Ishikawa (cell line): ENCODE measurements around the gene CCDC78.

Experiments
- CEBPB ChIP-seq: IDR thresholded peaks from 2 replicates; pipeline ENCODE4 v1.6.1; 2012
- CREB1 ChIP-seq: IDR thresholded peaks from 2 replicates; pipeline ENCODE4 v1.6.1; 2012; ENCODE audit warnings: low read depth
- EGR1 ChIP-seq: IDR thresholded peaks from 2 replicates; pipeline ENCODE4 v1.6.1; 2012
- EP300 ChIP-seq: IDR thresholded peaks from 2 replicates; pipeline ENCODE4 v1.6.1; 2012; ENCODE audit warnings: borderline replicate concordance
- FOXM1 ChIP-seq: IDR thresholded peaks from 2 replicates; pipeline ENCODE4 v1.6.1; 2012; ENCODE audit warnings: low read depth, borderline replicate concordance
- MAX ChIP-seq: IDR thresholded peaks from 2 replicates; pipeline ENCODE4 v1.6.1; 2012
- NFIC ChIP-seq: IDR thresholded peaks from 2 replicates; pipeline ENCODE4 v1.6.1; 2012
- RAD21 ChIP-seq: IDR thresholded peaks from 2 replicates; pipeline ENCODE4 v1.6.1; 2012; ENCODE audit warnings: low read depth
- REST ChIP-seq: IDR thresholded peaks from 2 replicates; pipeline ENCODE4 v1.6.1; 2012; ENCODE audit warnings: low read depth, mild to moderate bottlenecking
- TAF1 ChIP-seq: IDR thresholded peaks from 2 replicates; pipeline ENCODE4 v1.6.1; 2012; ENCODE audit warnings: low read depth, mild to moderate bottlenecking
- TCF12 ChIP-seq: IDR thresholded peaks from 2 replicates; pipeline ENCODE4 v1.6.1; 2012; ENCODE audit warnings: low read depth
- TEAD4 ChIP-seq: IDR thresholded peaks from 2 replicates; pipeline ENCODE4 v1.6.1; 2012
- USF1 ChIP-seq: IDR thresholded peaks from 2 replicates; pipeline ENCODE4 v1.6.1; 2012
- YY1 ChIP-seq: IDR thresholded peaks from 2 replicates; pipeline ENCODE4 v1.6.1; 2012; ENCODE audit warnings: low read depth
- ZBTB7A ChIP-seq: IDR thresholded peaks from 2 replicates; pipeline ENCODE4 v1.6.1; 2012; ENCODE audit warnings: low read depth

CCDC78 gene

GRCh38 chr16:728890-729744, 2.9 kb upstream of the CCDC78 start:
- no peak for TF ChIP-seq FOXM1
- TF ChIP-seq NFIC, result no peak
- TF ChIP-seq CEBPB, result no peak
- TF ChIP-seq TCF12, result no peak
- TF ChIP-seq REST, result no peak
- TF ChIP-seq EP300, result no peak
- no peak for TF ChIP-seq MAX
- TF ChIP-seq RAD21, result no peak
- no peak for TF ChIP-seq USF1
- no peak for TF ChIP-seq CREB1

GRCh38 chr16:728131-728889, 2.1 kb upstream of the CCDC78 start:
- TF ChIP-seq MAX, result peak; percentile 96
- no peak for TF ChIP-seq ZBTB7A
- peak; percentile 59 for TF ChIP-seq USF1
- TF ChIP-seq TEAD4, result peak; percentile 12; the same call in 1 of the 2 replicates
- TF ChIP-seq TCF12, result peak; percentile 59; the same call in 1 of the 2 replicates
- peak; percentile 20; the same call in 1 of the 2 replicates for TF ChIP-seq NFIC

GRCh38 chr16:727291-727977, 1.2 kb upstream of the CCDC78 start:
- TF ChIP-seq MAX, result peak; percentile 38; the same call in 1 of the 2 replicates
- no peak for TF ChIP-seq CEBPB
- 0 out of 2 replicates have a peak, but pooled peaks have one; percentile 22 for TF ChIP-seq ZBTB7A
- no peak for TF ChIP-seq EP300
- no peak for TF ChIP-seq TCF12
- TF ChIP-seq FOXM1, result no peak
- TF ChIP-seq TAF1, result no peak
- peak; percentile 31; the same call in 1 of the 2 replicates for TF ChIP-seq USF1
- TF ChIP-seq EGR1, result no peak

- TF ChIP-seq ZBTB7A (no peak), RAD21 (no peak), MAX (no peak), TCF12 (no peak), NFIC (no peak), TEAD4 (no peak), EGR1 (no peak), TAF1 (no peak; the same call in 1 of the 2 replicates), EP300 (no peak), CEBPB (no peak), YY1 (no peak), REST (no peak), CREB1 (no peak), FOXM1 (no peak), USF1 (no peak)
Observed at GRCh38 chr16:726188-726437, 130 bp downstream of the CCDC78 start.
